OCI-LY1 (cell line): Measurements from ENCODE around the gene PKIG.

Experiments
- EZH2 ChIP-seq: fragments of 200-600 bp; sonication (generic), shearing (Covaris generic); IDR thresholded peaks from 2 replicates; pipeline ENCODE4 v1.8.0; 2017; ENCODE audit warnings: borderline replicate concordance, mixed run types, mild to moderate bottlenecking, antibody characterized with exemption, low read length, moderate library complexity, mixed read lengths
- TF ChIP-seq, protein P1 (sequence below): fragments of 200-600 bp; sonication (generic), shearing (Covaris generic); IDR thresholded peaks from 2 replicates; pipeline ENCODE4 v1.5.1; 2017; ENCODE audit warnings: mild to moderate bottlenecking, antibody characterized with exemption, low read length, moderate library complexity, mixed read lengths

DNA sequence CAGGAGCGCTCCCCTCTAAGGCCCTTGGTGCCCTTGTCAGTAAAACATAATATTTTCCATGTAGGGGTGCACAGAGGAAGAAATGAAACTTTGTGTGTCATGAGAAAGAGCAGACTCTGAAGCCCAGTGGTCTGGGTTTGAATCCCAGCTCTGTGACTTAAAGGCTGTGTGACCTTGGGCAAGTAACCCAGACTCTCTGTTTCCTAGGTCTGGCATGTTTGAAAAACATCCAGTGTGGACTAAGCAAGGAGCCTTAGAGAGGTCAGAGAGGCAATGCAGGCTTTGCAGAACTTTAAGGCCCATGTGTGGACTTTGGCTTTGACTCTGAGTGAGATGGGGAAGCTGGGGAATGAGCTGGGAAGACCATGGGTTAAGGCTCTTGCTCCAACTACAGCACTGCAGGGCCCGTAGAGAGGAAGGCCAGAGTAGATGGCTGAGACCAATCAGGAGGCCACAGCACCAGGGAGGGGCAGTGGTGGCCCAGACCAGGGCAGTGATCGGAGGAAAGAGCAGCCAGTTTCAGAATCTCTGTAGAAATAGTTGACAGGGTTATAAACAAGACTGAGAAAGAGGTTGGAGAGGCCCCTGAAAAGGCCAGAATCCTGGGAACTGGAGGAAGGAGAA lies 50.9 kb downstream of the PKIG start:
- TF ChIP-seq, protein P1, sequence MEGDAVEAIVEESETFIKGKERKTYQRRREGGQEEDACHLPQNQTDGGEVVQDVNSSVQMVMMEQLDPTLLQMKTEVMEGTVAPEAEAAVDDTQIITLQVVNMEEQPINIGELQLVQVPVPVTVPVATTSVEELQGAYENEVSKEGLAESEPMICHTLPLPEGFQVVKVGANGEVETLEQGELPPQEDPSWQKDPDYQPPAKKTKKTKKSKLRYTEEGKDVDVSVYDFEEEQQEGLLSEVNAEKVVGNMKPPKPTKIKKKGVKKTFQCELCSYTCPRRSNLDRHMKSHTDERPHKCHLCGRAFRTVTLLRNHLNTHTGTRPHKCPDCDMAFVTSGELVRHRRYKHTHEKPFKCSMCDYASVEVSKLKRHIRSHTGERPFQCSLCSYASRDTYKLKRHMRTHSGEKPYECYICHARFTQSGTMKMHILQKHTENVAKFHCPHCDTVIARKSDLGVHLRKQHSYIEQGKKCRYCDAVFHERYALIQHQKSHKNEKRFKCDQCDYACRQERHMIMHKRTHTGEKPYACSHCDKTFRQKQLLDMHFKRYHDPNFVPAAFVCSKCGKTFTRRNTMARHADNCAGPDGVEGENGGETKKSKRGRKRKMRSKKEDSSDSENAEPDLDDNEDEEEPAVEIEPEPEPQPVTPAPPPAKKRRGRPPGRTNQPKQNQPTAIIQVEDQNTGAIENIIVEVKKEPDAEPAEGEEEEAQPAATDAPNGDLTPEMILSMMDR = no peak
- no peak for TF ChIP-seq EZH2
